ENCODE results near the gene POLDIP3. TPM values are rescaled to one million over a fixed set of nuclear protein-coding genes. Genes with fewer than 3 reads are reported as not detected.

The POLDIP3 gene
- total RNA-seq, 1 experiment from 2014 or later: 67.6 TPM

DNA sequence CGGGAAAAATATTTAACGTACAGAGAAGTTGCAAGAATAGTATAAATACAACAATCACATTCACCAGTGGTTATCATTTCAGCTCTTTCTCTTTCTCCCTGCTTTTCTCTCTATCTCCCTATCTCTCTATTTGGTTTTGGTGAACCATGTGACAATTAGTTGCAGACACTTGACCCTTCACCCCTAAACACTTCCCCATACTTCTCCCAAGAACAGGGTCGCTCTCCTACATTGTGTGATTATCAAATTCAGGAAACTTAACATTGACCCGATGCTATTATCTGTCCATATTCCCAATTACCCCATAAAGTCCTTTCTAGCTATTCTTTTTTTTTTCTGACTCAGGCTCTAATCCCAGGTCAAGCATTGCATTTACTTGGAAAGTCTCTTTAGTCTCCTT, 39.3 kb upstream of the POLDIP3 start (continued):
- TF ChIP-seq REST (IDR thresholded peaks at IDR 0.05; ENCODE audit: low read depth): no peak
- no peak for TF ChIP-seq ZFX (IDR thresholded peaks at IDR 0.05)
- TF ChIP-seq SIN3A (IDR thresholded peaks at IDR 0.05; ENCODE audit: low read depth): no peak
- no peak for TF ChIP-seq SRF (IDR thresholded peaks at IDR 0.05; ENCODE audit: low read depth)
- TF ChIP-seq ATF3 (IDR thresholded peaks at IDR 0.05): no peak
- TF ChIP-seq POLR2AphosphoS5 (IDR thresholded peaks at IDR 0.05; ENCODE audit: low read depth, low read length): no peak
- TF ChIP-seq EZH2 (IDR thresholded peaks at IDR 0.05): no peak

DNA sequence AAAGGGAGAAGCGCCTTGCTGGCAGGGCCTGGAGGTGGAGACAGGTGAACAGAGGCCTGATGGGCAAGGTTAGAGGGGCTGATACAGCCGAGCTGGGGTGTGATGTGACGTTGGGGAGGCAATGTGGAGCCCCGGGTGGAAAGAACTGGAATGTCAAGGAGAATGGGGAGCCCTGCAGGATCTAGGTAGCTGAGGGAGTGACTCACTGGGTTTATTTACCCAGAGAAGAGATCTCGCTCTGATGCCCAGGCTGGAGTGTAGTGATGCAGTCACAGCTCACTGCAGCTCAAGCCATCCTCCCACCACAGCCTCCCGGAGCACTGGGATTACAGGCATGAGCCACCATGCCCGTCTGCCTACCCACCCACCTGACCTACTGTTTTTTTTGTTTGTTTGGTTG, 36.5 kb upstream of the POLDIP3 start:
- no peak for TF ChIP-seq ELF1 (IDR thresholded peaks at IDR 0.05; ENCODE audit: borderline replicate concordance, low read depth)
- TF ChIP-seq ATF3 (IDR thresholded peaks at IDR 0.05): no peak
- no peak for TF ChIP-seq SIN3A (IDR thresholded peaks at IDR 0.05; ENCODE audit: low read depth)
- TF ChIP-seq, protein P1, sequence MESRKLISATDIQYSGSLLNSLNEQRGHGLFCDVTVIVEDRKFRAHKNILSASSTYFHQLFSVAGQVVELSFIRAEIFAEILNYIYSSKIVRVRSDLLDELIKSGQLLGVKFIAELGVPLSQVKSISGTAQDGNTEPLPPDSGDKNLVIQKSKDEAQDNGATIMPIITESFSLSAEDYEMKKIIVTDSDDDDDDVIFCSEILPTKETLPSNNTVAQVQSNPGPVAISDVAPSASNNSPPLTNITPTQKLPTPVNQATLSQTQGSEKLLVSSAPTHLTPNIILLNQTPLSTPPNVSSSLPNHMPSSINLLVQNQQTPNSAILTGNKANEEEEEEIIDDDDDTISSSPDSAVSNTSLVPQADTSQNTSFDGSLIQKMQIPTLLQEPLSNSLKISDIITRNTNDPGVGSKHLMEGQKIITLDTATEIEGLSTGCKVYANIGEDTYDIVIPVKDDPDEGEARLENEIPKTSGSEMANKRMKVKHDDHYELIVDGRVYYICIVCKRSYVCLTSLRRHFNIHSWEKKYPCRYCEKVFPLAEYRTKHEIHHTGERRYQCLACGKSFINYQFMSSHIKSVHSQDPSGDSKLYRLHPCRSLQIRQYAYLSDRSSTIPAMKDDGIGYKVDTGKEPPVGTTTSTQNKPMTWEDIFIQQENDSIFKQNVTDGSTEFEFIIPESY (IDR thresholded peaks at IDR 0.05; ENCODE audit: extremely low read depth, insufficient replicate concordance, low read length): no peak
- TF ChIP-seq JUND (IDR thresholded peaks at IDR 0.05): no peak
- TF ChIP-seq EZH2 (IDR thresholded peaks at IDR 0.05): no peak
- TF ChIP-seq TCF7L2 (IDR thresholded peaks at IDR 0.05; ENCODE audit: borderline replicate concordance, extremely low read depth, insufficient read depth, insufficient read length): no peak
- TF ChIP-seq CBX3 (IDR thresholded peaks at IDR 0.05; ENCODE audit: low read depth): no peak
- TF ChIP-seq, protein P2, sequence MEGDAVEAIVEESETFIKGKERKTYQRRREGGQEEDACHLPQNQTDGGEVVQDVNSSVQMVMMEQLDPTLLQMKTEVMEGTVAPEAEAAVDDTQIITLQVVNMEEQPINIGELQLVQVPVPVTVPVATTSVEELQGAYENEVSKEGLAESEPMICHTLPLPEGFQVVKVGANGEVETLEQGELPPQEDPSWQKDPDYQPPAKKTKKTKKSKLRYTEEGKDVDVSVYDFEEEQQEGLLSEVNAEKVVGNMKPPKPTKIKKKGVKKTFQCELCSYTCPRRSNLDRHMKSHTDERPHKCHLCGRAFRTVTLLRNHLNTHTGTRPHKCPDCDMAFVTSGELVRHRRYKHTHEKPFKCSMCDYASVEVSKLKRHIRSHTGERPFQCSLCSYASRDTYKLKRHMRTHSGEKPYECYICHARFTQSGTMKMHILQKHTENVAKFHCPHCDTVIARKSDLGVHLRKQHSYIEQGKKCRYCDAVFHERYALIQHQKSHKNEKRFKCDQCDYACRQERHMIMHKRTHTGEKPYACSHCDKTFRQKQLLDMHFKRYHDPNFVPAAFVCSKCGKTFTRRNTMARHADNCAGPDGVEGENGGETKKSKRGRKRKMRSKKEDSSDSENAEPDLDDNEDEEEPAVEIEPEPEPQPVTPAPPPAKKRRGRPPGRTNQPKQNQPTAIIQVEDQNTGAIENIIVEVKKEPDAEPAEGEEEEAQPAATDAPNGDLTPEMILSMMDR (IDR thresholded peaks at IDR 0.05 in 2 of 3, conservative IDR thresholded peaks at IDR 0.05 in 1 of 3; ENCODE audit: borderline replicate concordance in 1 of 3, insufficient read depth in 1 of 3, low read depth in 2 of 3, low read length in 2 of 3): no peak
- TF ChIP-seq SP1 (IDR thresholded peaks at IDR 0.05; ENCODE audit: low read depth): no peak
- TF ChIP-seq RAD21 (IDR thresholded peaks at IDR 0.05; ENCODE audit: low read depth): no peak
- no peak for TF ChIP-seq POLR2AphosphoS5 (IDR thresholded peaks at IDR 0.05; ENCODE audit: low read depth, low read length)
- no peak overlapping the region for H3K4me3 ChIP-seq (replicated peaks in 1 of 2; ENCODE audit: low read depth in 1 of 2, low read length in 2 of 2)
- H3K79me2 ChIP-seq (ENCODE audit: insufficient read depth, low read length): peaks cover 28% of the 10 kb centered on the region
- ATAC-seq (no peak), DNase-seq (ENCODE audit: low read depth, low spot score) (no peak)
- no peak overlapping the region for H3K4me2 ChIP-seq (ENCODE audit: low read length)
- no peaks in the 10 kb centered on the region for H3K9me2 ChIP-seq (ENCODE audit: insufficient read depth)
- H3K9me3 ChIP-seq (ENCODE audit: control insufficient read depth in 1 of 2, insufficient read depth in 1 of 2, low read depth in 1 of 2, low read length in 2 of 2): no peaks in the 10 kb centered on the region
- H3K4me1 ChIP-seq (ENCODE audit: control insufficient read depth in 1 of 2, insufficient read depth in 2 of 2, low read length in 2 of 2): peaks cover 5 to 22% of the 10 kb centered on the region in 2 experiments; a peak in 3 of 4 replicates
- no peak overlapping the region for H2AFZ ChIP-seq (ENCODE audit: low read depth, low read length, poor library complexity, severe bottlenecking)
- H3K36me3 ChIP-seq (ENCODE audit: control insufficient read depth in 1 of 2, insufficient read depth in 2 of 2, low read length in 2 of 2): no peaks in the 10 kb centered on the region
- RAD21 ChIA-PET (ENCODE audit: low non-redundant PET in 1 of 2, low total read pairs in 2 of 2, uncharacterized antibody in 2 of 2, unreplicated experiment in 2 of 2): no interaction called here
- POLR2A ChIA-PET: interaction anchor here (2.6 kb wide), 1 partner anchor 15 kb away, joined by 17 read pairs; no protein-coding TSS in a partner anchor
- H4K20me1 ChIP-seq (ENCODE audit: insufficient read depth): no peaks in the 10 kb centered on the region
- H3K27me3 ChIP-seq (ENCODE audit: insufficient read depth, low read length): no peaks in the 10 kb centered on the region
- BruUV-seq (replicated peaks): no TSS peak
- no peak overlapping the region for H3K9ac ChIP-seq (ENCODE audit: low read length)
- H3K27ac ChIP-seq (ENCODE audit: low read depth, low read length): no peak overlapping the region; the same call in 1 of the 2 replicates
- intact Hi-C loops (cut with micrococcal nuclease): no loop called here
- CTCF ChIA-PET: no interaction called here
